ENCODE measurements around the gene TSHZ3.
A peak's percentile ranks its signal among the peaks of the same experiment; 100 is the strongest.

Gene TSHZ3

GRCh38 chr19:31353833-31354232 is 4.6 kb upstream of the TSHZ3 start:
- no peak for DNase-seq (ENCODE audit: low spot score)

GRCh38 chr19:31352782-31353651 is 3.8 kb upstream of the TSHZ3 start:
- DNase-seq (ENCODE audit: low spot score): no peak

GRCh38 chr19:31352296-31352781 is 3.1 kb upstream of the TSHZ3 start:
- DNase-seq (ENCODE audit: low spot score): no peak

GRCh38 chr19:31351855-31352195 is 2.6 kb upstream of the TSHZ3 start:
- DNase-seq (ENCODE audit: low spot score): no peak

- peak; percentile 56 for DNase-seq (ENCODE audit: low spot score)
Observed at GRCh38 chr19:31351056-31351854, 2.0 kb upstream of the TSHZ3 start.

GRCh38 chr19:31350693-31351055 is 1.4 kb upstream of the TSHZ3 start:
- peak; percentile 64 for DNase-seq (ENCODE audit: low spot score)

- DNase-seq (ENCODE audit: low spot score): peak; percentile 44
Observed at GRCh38 chr19:31350033-31350692, 927 bp upstream of the TSHZ3 start.

GRCh38 chr19:31348481-31349159 is 616 bp downstream of the TSHZ3 start:
- no peak for DNase-seq (ENCODE audit: low spot score)

GRCh38 chr19:31347828-31348392 is 1.3 kb downstream of the TSHZ3 start:
- no peak for DNase-seq (ENCODE audit: low spot score)

GRCh38 chr19:31347354-31347753 is 1.9 kb downstream of the TSHZ3 start:
- no peak for DNase-seq (ENCODE audit: low spot score)

GRCh38 chr19:31346184-31347059 is 2.8 kb downstream of the TSHZ3 start:
- DNase-seq (ENCODE audit: low spot score): no peak

GRCh38 chr19:31344403-31344802 is 4.8 kb downstream of the TSHZ3 start:
- no peak for DNase-seq (ENCODE audit: low spot score)

- DNase-seq (ENCODE audit: low spot score): no peak
Observed at GRCh38 chr19:31342926-31343325, 6.3 kb downstream of the TSHZ3 start.

- DNase-seq (ENCODE audit: low spot score): no peak
Observed at GRCh38 chr19:31340042-31341025, 8.9 kb downstream of the TSHZ3 start.

GRCh38 chr19:31339411-31339810 is 9.8 kb downstream of the TSHZ3 start:
- no peak for DNase-seq (ENCODE audit: low spot score)

GRCh38 chr19:31338069-31338776 is 11.0 kb downstream of the TSHZ3 start:
- DNase-seq (ENCODE audit: low spot score): peak; percentile 74

GRCh38 chr19:31337008-31337914 is 12.0 kb downstream of the TSHZ3 start:
- no peak for DNase-seq (ENCODE audit: low spot score)

- DNase-seq (ENCODE audit: low spot score): no peak
Observed at GRCh38 chr19:31335716-31336115, 13.5 kb downstream of the TSHZ3 start.

Data from HuH-7 (cell line).